H1 (cell line): ENCODE data around the gene MPIG6B. TPM values are rescaled to one million over a fixed set of nuclear protein-coding genes. Genes with fewer than 3 reads are reported as not detected.

Experiments
- ASH2L ChIP-seq: fragments of 200-600, 300-600 bp; sonication (generic); IDR thresholded peaks from one replicate; pipeline ENCODE4 v1.7.1; 2017; ENCODE audit warnings: low read length
- EGR1 ChIP-seq: IDR thresholded peaks from 2 replicates; pipeline ENCODE4 v1.6.1; 2011; ENCODE audit warnings: low read depth, low read length, borderline replicate concordance
- KDM1A ChIP-seq: fragments of 200-600, 300-600 bp; sonication (generic); IDR thresholded peaks from 2 replicates; pipeline ENCODE4 v1.7.1; 2016; ENCODE audit warnings: mild to moderate bottlenecking, low read length, borderline replicate concordance
- RAD21 ChIP-seq, 2 experiments: IDR thresholded peaks in 1 of 2; conservative IDR thresholded peaks in 1 of 2; 2 replicates each; pipeline ENCODE4 v1.6.1; 2011; ENCODE audit warnings: low read depth in 2 of 2, low read length in 2 of 2, improper control_type of control experiment in 1 of 2, inconsistent platforms in 1 of 2, mild to moderate bottlenecking in 1 of 2, moderate library complexity in 1 of 2
- RBBP5 ChIP-seq: IDR thresholded peaks from 2 replicates; pipeline ENCODE4 v1.7.1; 2012; ENCODE audit warnings: low read depth, mild to moderate bottlenecking, inconsistent platforms, low read length, moderate library complexity, borderline replicate concordance
- SIN3A ChIP-seq, 2 experiments: IDR thresholded peaks in 1 of 2; conservative IDR thresholded peaks in 1 of 2; 2 replicates each; pipeline ENCODE4 v1.6.1; 2011 to 2012; ENCODE audit warnings: low read length in 2 of 2, improper control_type of control experiment in 1 of 2, low read depth in 1 of 2, mild to moderate bottlenecking in 1 of 2
- polyA plus RNA-seq, 7 experiments: library from polyadenylated mRNA; depleted of rRNA in 3 of 7; stranded (reverse) in 5 of 7; unstranded in 2 of 7; fragments of >200 nt in 5 of 7; fragments of 200-250 nt in 2 of 7; gene quantifications; 1 replicate in 5 of 7; 2 replicates in 1 of 7; 4 replicates in 1 of 7; pipeline versions ENCODE4 v1.2.1 to v1.2.3, GENCODE V29; 2011 to 2013; ENCODE audit warnings: missing spikeins in 2 of 7, mixed read lengths in 2 of 7
- total RNA-seq: library from RNA; stranded (reverse); fragmentation: NEBNext Ultra II Directional; extraction: Animal tissue kit (Norgen Biotek cat#: 25700); gene quantifications from 2 replicates; pipeline ENCODE4 v1.2.1, GENCODE V29; 2021
- TF ChIP-seq, protein P1 (sequence below): IDR thresholded peaks from 2 replicates; pipeline ENCODE4 v1.6.1; 2012; ENCODE audit warnings: inconsistent platforms

MPIG6B gene
- total and polyA plus RNA-seq, 2 of the 8 experiments (the other 6 are each of a cell fraction or from before 2014, with no cell fraction given): 0.18 TPM; not detected in 1

DNA sequence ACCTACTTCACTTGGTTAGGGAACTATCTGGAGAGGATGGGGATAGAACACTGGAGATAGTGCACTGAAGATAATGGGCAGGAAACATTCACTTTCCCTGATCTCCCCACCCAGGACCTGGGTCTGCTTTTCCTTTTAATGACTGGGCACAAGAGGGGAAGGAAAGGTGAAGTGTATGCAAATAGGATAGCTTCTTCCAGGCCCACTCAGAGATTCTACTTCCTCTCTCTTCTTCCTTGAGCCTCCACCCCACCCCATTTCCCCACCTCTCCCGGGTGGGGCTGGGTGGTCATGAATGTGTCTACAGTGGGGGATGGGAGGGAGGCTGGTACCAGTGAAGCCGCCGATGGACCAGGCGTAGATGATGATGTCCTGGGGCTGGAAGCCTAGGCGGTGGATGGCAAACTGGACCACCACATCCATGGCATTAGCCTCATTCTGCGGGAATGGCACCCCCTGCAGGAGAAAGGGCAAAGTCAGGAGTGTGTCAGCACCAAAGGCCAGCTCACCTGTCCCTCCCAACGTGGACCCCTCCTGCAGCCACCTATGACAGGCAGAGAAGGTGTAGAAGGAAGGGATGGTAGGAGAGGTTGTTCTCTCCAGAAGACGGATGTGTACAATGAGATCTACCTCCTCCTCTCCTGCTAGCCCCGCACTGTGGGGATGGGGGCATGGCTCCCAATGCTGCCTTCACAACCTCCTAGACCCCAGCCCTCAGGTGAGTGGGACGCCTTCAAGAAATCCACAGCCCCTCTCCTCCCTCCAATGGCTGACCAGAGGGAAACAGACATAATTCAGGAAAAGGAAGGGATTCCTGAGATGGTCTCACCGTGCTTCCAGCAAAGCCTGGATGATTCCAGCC is 33.7 kb upstream of the MPIG6B start (continued):
- TF ChIP-seq RAD21 (IDR thresholded peaks at IDR 0.05 in 1 of 2, conservative IDR thresholded peaks at IDR 0.05 in 1 of 2; ENCODE audit: low read depth in 2 of 2, low read length in 2 of 2) (peak; percentile 50 to 61), SIN3A (conservative IDR thresholded peaks at IDR 0.05 in 1 of 2, IDR thresholded peaks at IDR 0.05 in 1 of 2; ENCODE audit: low read depth in 1 of 2, low read length in 2 of 2) (no peak), RBBP5 (no peak), ASH2L (no peak), EGR1 (no peak), KDM1A (no peak)
- TF ChIP-seq, protein P1, sequence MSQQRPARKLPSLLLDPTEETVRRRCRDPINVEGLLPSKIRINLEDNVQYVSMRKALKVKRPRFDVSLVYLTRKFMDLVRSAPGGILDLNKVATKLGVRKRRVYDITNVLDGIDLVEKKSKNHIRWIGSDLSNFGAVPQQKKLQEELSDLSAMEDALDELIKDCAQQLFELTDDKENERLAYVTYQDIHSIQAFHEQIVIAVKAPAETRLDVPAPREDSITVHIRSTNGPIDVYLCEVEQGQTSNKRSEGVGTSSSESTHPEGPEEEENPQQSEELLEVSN: no peak
